ENCODE results near the gene FKBP1A.

DNA sequence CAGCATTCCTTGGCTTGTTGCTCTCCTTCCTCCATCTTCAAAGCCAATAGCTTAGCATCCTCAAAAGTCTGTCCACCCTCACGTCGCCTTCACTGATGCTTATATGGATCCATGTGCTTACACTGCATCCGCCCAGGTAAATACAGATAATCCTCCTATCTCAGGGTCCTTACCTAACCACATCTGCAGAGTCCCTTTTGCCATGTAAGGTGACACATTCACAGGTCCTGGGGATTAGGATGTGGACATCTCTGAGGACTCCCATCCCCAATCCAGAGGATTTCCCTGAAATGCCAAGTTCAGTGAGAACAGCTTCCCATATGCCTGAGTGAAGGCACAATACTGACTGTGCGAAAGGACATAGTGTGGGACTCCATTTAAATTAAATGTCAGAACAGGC lies 25.4 kb downstream of the FKBP1A start:
- TF ChIP-seq, protein P1, sequence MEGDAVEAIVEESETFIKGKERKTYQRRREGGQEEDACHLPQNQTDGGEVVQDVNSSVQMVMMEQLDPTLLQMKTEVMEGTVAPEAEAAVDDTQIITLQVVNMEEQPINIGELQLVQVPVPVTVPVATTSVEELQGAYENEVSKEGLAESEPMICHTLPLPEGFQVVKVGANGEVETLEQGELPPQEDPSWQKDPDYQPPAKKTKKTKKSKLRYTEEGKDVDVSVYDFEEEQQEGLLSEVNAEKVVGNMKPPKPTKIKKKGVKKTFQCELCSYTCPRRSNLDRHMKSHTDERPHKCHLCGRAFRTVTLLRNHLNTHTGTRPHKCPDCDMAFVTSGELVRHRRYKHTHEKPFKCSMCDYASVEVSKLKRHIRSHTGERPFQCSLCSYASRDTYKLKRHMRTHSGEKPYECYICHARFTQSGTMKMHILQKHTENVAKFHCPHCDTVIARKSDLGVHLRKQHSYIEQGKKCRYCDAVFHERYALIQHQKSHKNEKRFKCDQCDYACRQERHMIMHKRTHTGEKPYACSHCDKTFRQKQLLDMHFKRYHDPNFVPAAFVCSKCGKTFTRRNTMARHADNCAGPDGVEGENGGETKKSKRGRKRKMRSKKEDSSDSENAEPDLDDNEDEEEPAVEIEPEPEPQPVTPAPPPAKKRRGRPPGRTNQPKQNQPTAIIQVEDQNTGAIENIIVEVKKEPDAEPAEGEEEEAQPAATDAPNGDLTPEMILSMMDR (IDR thresholded peaks at IDR 0.05 in 8 of 11, conservative IDR thresholded peaks at IDR 0.05 in 3 of 11): no peak
- peak in 1 of 3 donors; percentile 23 for TF ChIP-seq POLR2AphosphoS5 (IDR thresholded peaks at IDR 0.05)

Measured in spleen (tissue), 7 donors.